A673 (cell line): ENCODE measurements around the gene APBB2. TPM values are rescaled to one million over a fixed set of nuclear protein-coding genes. Genes with fewer than 3 reads are reported as not detected.

ENCODE experiments used
- BruUV-seq: library from RNA; stranded (reverse); fragments of 400-500 nt; replicated peaks from 2 replicates; lab custom pipeline; 2021; lab: Mats Ljungman, UMichigan
- CTCF ChIA-PET: fragments of 300-600 bp; sonication (Branson Sonifier 250); formaldehyde crosslinking; loops from one replicate; lab custom pipeline; 2022; ENCODE audit warnings: antibody characterized with exemption; lab: Charles Lee
- POLR2A ChIA-PET: fragments of 300-600 bp; sonication (Branson Sonifier 250); formaldehyde crosslinking; loops from one replicate; lab custom pipeline; 2022; ENCODE audit warnings: antibody characterized with exemption; ENCODE audit not compliant: low non-redundant PET; lab: Charles Lee
- DNase-seq: peaks from one replicate; pipeline ENCODE4 v3.0.0-alpha.2; 2015; ENCODE audit warnings: low spot score
- H3K27ac ChIP-seq: fragments of 200-600 bp; sonication (generic); 2 replicates; pipeline ENCODE4 v1.5.1; 2016; ENCODE audit warnings: mixed run types, low read depth, mild to moderate bottlenecking, mixed read lengths, antibody characterized with exemption, low read length; ENCODE audit not compliant: poor library complexity, severe bottlenecking
- H3K27me3 ChIP-seq: fragments of 200-600 bp; sonication (generic); replicated peaks from 2 replicates; pipeline ENCODE4 v1.6.1; 2017; ENCODE audit warnings: mixed run types, low read depth, mild to moderate bottlenecking, mixed read lengths, antibody characterized with exemption, low read length; ENCODE audit not compliant: insufficient read depth, poor library complexity
- H3K36me3 ChIP-seq: fragments of 200-600 bp; sonication (generic); 2 replicates; pipeline ENCODE4 v1.6.1; 2016; ENCODE audit warnings: mixed run types, mild to moderate bottlenecking, mixed read lengths, antibody characterized with exemption, low read length; ENCODE audit not compliant: insufficient read depth, poor library complexity, severe bottlenecking
- H3K4me1 ChIP-seq: fragments of 200-600 bp; sonication (generic); 2 replicates; pipeline ENCODE4 v1.6.1; 2017; ENCODE audit warnings: mixed run types, mild to moderate bottlenecking, mixed read lengths, antibody characterized with exemption, low read length; ENCODE audit not compliant: insufficient read depth, poor library complexity, severe bottlenecking
- H3K4me3 ChIP-seq: fragments of 200-600 bp; sonication (generic); 2 replicates; pipeline ENCODE4 v1.5.1; 2016; ENCODE audit warnings: low read depth, mixed run types, mild to moderate bottlenecking, mixed read lengths, low read length; ENCODE audit not compliant: poor library complexity, severe bottlenecking
- H3K9me3 ChIP-seq: fragments of 200-600 bp; sonication (generic); 2 replicates; pipeline ENCODE4 v1.6.1; 2016; ENCODE audit warnings: mixed run types, low read depth, mild to moderate bottlenecking, mixed read lengths, antibody characterized with exemption, low read length; ENCODE audit not compliant: poor library complexity, severe bottlenecking
- EZH2 ChIP-seq: fragments of 200-600 bp; sonication (generic); IDR thresholded peaks from 2 replicates; pipeline ENCODE4 v1.6.1; 2017; ENCODE audit warnings: borderline replicate concordance, low read depth, mild to moderate bottlenecking, mixed read lengths, antibody characterized with exemption, low read length; ENCODE audit not compliant: poor library complexity, severe bottlenecking
- intact Hi-C: fragments of 100-400 bp; cut with micrococcal nuclease; formaldehyde crosslinking; loops from one replicate; pipeline ENCODE4 v1.10.0; 2022; ENCODE audit not compliant: unreplicated experiment
- total RNA-seq: library from RNA; stranded (reverse); gene quantifications from 2 replicates; pipeline ENCODE4 v1.2.3, GENCODE V29; 2021
- TF ChIP-seq, protein P1 (sequence below): fragments of 300-800, 200-600 bp; sonication (generic); conservative IDR thresholded peaks from 2 replicates; pipeline ENCODE4 v1.5.1; 2017; ENCODE audit warnings: low read depth, mild to moderate bottlenecking, antibody characterized with exemption, low read length, moderate library complexity, mixed read lengths

APBB2 gene
- total RNA-seq, 1 experiment from 2014 or later, result 10.3 TPM

- intact Hi-C loops, result no loop called here
- Histone ChIP-seq H3K27me3 (no peaks in the 10 kb centered on the region), H3K9me3 (no peaks in the 10 kb centered on the region), H3K36me3 (no peaks in the 10 kb centered on the region), H3K27ac (no peak overlapping the region), H3K4me1 (no peaks in the 10 kb centered on the region), H3K4me3 (no peak overlapping the region)
- TF ChIP-seq EZH2, result no peak
- TF ChIP-seq, protein P1, sequence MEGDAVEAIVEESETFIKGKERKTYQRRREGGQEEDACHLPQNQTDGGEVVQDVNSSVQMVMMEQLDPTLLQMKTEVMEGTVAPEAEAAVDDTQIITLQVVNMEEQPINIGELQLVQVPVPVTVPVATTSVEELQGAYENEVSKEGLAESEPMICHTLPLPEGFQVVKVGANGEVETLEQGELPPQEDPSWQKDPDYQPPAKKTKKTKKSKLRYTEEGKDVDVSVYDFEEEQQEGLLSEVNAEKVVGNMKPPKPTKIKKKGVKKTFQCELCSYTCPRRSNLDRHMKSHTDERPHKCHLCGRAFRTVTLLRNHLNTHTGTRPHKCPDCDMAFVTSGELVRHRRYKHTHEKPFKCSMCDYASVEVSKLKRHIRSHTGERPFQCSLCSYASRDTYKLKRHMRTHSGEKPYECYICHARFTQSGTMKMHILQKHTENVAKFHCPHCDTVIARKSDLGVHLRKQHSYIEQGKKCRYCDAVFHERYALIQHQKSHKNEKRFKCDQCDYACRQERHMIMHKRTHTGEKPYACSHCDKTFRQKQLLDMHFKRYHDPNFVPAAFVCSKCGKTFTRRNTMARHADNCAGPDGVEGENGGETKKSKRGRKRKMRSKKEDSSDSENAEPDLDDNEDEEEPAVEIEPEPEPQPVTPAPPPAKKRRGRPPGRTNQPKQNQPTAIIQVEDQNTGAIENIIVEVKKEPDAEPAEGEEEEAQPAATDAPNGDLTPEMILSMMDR, result no peak
- CTCF ChIA-PET, result no interaction called here
- no TSS peak for BruUV-seq
- DNase-seq, result no peak
- POLR2A ChIA-PET, result no interaction called here
Measured at GRCh38 chr4:40938337-40938736, 276.0 kb downstream of the APBB2 start.

GRCh38 chr4:40937140-40937725 is 277.1 kb downstream of the APBB2 start:
- BruUV-seq, result no TSS peak
- Histone ChIP-seq H3K27ac (no peak overlapping the region), H3K9me3 (no peaks in the 10 kb centered on the region), H3K4me1 (no peaks in the 10 kb centered on the region), H3K27me3 (no peaks in the 10 kb centered on the region), H3K4me3 (no peak overlapping the region), H3K36me3 (no peaks in the 10 kb centered on the region)
- no peak for TF ChIP-seq EZH2
- TF ChIP-seq, protein P1, result no peak
- POLR2A ChIA-PET, result no interaction called here
- CTCF ChIA-PET, result no interaction called here
- intact Hi-C loops, result no loop called here
- no peak for DNase-seq

- no peak overlapping the region for H3K4me3 ChIP-seq
- H3K36me3 ChIP-seq, result no peaks in the 10 kb centered on the region
- no peaks in the 10 kb centered on the region for H3K9me3 ChIP-seq
- ChIA-PET CTCF (no interaction called here), POLR2A (no interaction called here)
- H3K27ac ChIP-seq, result no peak overlapping the region
- DNase-seq, result no peak
- intact Hi-C loops, result no loop called here
- no peaks in the 10 kb centered on the region for H3K4me1 ChIP-seq
- no TSS peak for BruUV-seq
- H3K27me3 ChIP-seq, result no peaks in the 10 kb centered on the region
- TF ChIP-seq EZH2, result no peak
- TF ChIP-seq, protein P1, result no peak
Measured at GRCh38 chr4:40934676-40935075, 279.7 kb downstream of the APBB2 start.
